Stimulated activated CD4-positive, alpha-beta T cell treated with anti-CD3 and anti-CD28 coated beads, Interleukin-2, amount 100 ng/mL, for 24 hours (primary cell): ENCODE measurements around the gene OR51V1.
"Not testable (repeated sequence)": the region's sequence is repeated elsewhere in the genome, so short reads cannot be mapped to it uniquely, and the experiment has no call there.

Source experiments
- DNase-seq, 2 donors: peaks; one replicate each; pipeline ENCODE4 v3.0.0-alpha.2; 2020

The OR51V1 gene

DNA sequence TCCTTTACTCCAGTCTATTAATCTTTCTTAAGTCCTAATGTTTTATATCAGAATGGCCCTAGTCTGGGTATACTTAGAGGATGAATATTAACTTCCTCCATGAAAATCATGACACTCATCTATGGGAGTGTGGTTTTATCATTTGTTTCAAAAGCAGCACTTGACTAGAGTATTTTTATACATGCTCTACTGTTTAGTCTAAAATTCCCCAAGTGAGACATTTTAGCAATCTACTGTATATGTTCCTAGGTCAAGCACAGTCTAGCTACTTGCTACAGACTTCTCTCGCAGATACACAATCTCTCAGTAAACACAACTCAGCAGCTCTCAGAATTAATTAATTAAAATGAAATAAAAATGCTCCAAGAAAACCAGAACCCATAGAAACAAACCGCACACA lies 29.3 kb upstream of the OR51V1 start:
- no peak for DNase-seq

DNA sequence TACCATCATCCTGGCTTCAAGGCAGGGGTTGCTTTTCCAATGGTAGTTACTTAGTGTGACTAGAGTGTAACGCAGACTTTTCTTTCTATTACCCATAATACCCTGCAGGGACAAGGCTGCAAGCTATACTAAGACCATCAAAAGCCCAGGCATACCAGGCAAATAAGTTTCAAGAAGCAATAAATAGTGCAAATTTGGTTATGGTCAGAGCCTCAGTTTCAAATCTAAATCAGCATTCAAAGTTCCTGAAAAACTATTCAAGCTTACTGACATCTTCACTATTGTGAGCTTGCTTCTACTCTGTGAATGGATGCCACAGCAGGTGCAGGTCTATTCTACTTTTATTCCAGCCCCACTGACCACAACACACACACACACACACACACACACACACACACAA lies 28.9 kb upstream of the OR51V1 start:
- DNase-seq, result no peak

DNA sequence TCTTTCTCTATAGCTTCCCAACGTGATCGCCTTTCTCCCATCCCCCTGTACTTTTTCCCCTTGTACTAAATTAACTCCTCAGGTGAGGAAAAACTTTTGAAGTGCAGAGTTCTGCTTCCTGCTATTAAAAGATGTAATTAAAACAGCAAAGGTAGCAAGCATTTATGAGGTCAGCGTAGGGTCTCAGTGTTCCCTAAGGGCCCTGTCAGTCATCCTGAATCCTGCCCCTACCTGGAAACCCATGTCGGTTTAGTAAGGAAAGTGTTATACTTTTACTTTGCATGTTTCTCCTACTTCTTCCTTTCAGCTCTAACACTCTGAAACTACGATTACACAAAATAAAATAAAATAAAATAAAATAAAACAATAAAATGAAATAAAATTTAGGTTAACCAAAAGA lies 27.6 kb upstream of the OR51V1 start:
- DNase-seq, result no peak

DNA sequence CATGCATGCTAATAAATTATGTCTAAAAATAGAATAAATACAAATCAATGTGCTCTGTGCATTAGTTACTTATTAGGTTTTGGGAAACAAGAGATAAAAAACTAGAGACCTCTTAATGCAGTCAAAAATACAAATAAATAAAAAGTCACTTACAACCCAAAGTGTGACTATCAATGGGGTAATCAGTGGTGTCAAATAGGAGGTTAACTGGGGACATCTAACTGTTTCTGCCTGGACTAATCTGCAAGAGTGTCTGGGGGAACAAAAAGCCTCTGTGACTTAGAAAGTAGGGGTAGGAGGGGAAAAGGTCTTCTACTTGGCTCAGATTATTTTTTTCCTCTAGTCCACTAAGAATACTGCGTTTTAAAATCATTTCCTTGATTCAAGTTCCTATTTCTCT lies 27.2 kb upstream of the OR51V1 start:
- DNase-seq, result no peak

DNA sequence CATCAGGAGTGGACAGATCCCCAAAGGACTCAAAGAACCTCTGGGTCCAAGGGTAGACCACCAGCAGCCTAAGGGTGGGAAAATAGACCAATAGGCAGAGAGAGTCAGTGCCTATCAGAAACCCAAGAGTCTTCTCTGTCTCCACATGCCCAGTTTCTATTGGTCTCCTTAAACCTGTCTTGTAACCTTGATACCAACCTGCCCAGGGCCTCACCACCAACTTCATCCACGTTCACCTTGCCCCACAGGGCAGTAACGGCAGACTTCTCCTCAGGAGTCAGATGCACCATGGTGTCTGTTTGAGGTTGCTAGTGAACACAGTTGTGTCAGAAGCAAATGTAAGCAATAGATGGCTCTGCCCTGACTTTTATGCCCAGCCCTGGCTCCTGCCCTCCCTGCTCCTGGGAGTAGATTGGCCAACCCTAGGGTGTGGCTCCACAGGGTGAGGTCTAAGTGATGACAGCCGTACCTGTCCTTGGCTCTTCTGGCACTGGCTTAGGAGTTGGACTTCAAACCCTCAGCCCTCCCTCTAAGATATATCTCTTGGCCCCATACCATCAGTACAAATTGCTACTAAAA lies 26.3 kb upstream of the OR51V1 start, which contains the start of gene HBB:
HBB (minus strand) TSS at position 340 of the 579 bp plus-strand sequence; CDS start at position 290, 50 bp downstream.
- DNase-seq, result no peak

DNA sequence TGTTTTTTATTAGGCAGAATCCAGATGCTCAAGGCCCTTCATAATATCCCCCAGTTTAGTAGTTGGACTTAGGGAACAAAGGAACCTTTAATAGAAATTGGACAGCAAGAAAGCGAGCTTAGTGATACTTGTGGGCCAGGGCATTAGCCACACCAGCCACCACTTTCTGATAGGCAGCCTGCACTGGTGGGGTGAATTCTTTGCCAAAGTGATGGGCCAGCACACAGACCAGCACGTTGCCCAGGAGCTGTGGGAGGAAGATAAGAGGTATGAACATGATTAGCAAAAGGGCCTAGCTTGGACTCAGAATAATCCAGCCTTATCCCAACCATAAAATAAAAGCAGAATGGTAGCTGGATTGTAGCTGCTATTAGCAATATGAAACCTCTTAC lies 25.0 kb upstream of the OR51V1 start:
- DNase-seq, result no peak

DNA sequence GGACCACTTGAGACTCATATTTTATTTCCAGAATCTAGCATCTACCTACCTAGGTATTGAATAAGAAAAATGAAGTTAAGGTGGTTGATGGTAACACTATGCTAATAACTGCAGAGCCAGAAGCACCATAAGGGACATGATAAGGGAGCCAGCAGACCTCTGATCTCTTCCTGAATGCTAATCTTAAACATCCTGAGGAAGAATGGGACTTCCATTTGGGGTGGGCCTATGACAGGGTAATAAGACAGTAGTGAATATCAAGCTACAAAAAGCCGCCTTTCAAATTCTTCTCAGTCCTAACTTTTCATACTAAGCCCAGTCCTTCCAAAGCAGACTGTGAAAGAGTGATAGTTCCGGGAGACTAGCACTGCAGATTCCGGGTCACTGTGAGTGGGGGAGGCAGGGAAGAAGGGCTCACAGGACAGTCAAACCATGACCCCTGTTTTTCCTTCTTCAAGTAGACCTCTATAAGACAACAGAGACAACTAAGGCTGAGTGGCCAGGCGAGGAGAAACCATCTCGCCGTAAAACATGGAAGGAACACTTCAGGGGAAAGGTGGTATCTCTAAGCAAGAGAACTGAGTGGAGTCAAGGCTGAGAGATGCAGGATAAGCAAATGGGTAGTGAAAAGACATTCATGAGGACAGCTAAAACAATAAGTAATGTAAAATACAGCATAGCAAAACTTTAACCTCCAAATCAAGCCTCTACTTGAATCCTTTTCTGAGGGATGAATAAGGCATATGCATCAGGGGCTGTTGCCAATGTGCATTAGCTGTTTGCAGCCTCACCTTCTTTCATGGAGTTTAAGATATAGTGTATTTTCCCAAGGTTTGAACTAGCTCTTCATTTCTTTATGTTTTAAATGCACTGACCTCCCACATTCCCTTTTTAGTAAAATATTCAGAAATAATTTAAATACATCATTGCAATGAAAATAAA lies 24.3 kb upstream of the OR51V1 start:
- no peak for DNase-seq

DNA sequence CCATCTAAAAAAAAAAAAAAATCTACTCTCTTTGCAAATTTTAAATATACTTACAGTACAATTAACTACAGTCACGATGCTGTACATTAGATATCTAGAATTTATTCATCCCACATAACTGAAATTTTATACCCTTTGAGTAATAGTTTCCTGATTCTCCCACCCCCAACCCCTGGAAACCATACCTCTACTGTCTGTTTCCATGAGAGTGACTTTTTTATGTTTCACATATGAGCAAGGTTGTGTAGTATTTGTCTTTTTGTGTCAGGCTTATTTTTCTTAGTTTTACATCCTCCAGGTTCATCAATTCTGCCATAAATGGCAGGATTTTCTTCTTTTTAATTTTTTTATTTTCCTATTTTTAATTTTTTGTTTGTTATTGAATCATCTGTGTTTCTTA lies 23.2 kb upstream of the OR51V1 start:
- no peak for DNase-seq

DNA sequence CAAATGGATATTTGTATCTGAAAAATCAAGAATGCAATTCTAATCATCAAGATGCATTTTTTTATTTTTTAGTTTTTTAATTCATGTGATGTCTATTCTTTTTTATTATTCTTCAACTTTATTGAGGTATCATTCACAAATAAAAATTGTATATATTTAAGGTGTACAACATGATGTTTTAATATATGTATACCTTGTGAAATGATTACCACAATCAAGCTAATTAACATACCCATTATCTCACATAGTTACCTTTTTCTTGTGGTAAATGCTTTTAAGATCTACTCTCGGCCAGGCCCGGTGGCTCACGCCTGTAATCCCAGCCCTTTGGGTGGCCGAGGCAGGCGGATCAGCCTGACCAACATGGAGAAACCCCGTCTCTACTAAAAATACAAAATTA lies 22.7 kb upstream of the OR51V1 start:
- no peak for DNase-seq

DNA sequence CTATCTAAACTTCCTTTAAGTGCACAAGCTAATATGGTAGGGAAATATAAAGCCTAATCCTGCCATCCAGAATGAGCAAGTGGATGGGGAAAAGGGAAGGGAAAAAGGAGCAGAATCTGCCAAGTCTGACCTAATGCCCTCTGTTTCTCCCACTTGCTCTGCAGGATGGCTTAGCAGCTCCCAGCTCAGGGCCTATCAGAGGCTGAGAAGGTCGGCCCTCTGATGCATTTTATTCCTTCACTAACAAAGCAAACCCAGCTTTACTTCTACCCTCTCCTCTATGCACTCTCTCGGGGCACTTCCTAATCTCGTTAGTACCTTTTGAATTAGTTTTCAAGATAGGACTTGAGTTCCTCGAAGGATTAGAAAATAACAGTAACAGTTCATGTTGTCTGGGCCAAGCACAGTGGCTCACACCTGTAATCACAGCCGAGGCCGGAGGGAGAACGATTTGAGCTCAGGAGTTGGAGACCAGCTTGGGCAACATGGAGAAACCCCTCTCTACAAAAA lies 9.9 kb upstream of the OR51V1 start:
- no peak for DNase-seq

DNA sequence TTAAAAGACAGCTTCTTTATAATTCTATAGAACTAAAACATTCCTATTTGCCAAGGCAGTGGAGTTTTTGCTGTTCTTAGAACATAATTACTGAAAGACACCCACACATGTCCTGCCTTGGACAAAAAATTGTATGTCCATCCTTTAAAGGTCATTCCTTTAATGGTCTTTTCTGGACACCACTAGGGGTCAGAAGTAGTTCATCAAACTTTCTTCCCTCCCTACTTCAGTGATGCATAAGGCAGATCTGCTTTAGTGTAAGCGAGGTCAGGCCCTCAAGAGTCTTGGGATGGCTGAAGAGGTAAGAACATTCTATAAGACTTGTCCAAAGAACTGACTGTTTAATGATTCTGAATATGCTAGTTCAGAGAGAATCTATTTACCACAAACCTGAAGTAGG lies 4.3 kb upstream of the OR51V1 start:
- DNase-seq, result no peak

DNA sequence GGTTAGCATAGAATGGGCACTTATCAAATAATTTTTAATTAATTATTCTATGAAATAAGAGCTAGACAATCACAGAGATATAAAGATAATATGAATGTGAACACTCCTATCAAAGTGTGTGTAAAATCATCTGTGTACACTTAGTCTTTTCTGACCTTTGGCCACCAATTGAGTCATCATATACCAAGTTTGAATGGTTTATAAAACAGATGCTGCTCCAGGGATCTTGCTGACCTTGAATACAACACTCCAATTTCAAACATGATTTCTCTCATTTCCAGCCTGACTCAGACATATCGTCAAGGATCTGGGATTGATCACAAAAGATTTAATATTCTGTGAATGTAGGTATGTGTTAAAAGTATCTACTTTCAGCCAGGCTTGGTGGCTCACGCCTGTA lies 2.9 kb upstream of the OR51V1 start:
- DNase-seq, result no peak

DNA sequence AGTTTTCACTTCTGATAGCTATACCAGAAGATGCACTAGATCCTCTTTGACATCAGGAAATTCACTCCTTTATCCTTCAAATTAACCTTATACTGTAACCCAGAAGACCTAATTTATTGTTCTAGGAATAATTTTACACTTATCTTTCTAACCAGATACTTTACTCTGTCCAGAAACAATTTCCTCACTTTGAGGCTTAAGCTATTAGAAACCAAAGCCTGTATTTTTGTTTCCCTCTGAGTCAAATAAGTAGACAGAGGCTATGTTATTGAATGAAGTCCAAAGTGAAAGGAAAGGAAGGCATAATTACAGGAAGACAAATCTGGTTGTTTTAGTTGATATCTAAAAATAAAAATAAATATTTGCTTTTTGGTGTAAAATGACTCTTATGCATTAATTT lies 2.2 kb downstream of the OR51V1 start:
- DNase-seq, result no peak

DNA sequence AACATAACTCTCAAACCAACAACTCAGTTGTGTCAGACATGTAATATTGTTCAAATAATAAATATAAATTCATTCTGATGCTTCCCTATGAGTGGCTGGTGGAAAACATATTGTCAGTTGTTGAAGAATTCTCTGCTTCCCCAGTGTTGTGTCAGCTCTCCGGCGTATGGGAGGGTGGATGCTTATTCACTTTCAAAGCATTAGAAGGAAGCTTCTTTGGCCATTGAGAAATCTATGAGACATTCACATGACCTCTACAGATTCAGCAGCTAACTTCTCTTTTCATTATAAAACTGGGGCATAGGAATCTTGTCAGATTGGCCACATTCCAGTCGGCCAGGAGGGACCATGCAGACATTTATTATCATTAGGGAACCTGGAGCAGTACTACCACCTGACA lies 2.9 kb downstream of the OR51V1 start:
- DNase-seq, result no peak

DNA sequence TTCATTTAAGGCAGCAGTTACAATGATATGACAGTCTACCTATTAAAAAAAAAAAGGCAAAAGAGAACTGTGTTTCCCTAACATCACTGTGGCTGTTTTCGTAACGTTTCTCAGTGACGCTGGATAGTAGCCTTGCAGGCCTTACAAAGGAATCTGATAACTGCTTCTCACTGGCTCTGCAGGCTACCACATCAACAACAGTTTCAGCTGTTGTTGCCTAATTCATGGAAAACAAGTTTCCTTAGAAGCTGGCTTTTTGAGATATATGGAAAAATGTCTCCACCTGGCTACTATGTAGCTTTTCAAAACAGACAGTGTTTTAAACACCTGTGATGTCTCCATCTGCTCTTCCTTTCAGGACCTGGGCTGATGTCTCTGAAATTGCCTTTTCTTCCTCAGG lies 3.8 kb downstream of the OR51V1 start:
- no peak for DNase-seq

DNA sequence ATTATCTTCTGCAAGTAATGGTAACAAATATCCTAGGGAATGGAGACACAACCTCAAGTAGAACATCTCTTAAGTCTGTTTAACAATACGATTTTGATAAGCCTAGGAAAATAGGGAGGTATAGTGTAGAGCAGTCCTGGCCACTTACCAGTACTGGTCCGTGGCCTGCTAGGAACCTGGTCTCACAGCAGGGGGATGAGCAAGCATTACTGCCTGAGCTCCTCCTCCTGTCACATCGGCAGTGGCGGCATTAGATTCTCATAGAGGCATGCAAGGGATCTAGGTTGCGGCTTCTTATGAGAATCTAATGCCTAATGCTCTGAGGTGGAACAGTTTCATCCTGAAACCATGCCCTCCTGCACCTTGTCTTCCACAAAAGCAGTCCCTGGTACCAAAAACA lies 4.4 kb downstream of the OR51V1 start:
- DNase-seq, result no peak

DNA sequence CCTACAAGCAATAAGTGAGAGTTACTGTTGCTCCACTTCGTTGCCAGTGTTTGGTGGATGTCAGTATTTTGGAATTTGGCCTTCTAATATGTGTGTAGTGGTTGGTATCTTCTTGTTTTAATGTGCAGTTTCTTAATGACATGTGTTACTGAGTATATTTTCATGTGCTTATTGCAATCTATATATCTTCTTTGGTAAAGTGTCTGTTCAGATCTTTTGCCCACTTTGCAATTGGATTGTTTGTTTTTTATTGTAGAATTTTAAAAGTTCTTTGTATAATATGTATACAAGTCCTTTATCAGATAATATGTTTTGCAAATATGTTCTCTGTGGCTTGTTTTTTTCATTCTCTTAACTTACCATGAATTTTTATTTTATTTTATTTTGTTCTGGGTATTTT lies 7.7 kb downstream of the OR51V1 start:
- no peak for DNase-seq

DNA sequence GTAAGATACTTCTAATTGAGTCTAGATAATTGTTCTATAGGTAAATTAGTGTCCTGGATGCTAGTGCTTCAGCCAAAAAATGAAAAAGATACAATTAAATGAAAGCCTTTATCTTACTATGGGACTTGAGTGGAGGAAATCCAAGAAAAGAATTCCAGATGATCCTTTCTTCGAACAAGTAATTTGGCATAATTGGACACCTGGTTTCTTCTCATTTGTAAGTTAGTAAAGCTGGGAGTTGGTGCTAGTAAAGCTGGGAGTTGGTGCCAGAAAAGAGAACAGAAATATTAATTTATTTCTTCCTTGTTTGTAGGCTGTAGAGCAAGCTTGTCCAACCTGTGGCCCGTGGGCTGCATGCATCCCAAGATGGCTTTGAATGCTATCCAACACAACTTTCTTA lies 12.3 kb downstream of the OR51V1 start:
- DNase-seq, result no peak

DNA sequence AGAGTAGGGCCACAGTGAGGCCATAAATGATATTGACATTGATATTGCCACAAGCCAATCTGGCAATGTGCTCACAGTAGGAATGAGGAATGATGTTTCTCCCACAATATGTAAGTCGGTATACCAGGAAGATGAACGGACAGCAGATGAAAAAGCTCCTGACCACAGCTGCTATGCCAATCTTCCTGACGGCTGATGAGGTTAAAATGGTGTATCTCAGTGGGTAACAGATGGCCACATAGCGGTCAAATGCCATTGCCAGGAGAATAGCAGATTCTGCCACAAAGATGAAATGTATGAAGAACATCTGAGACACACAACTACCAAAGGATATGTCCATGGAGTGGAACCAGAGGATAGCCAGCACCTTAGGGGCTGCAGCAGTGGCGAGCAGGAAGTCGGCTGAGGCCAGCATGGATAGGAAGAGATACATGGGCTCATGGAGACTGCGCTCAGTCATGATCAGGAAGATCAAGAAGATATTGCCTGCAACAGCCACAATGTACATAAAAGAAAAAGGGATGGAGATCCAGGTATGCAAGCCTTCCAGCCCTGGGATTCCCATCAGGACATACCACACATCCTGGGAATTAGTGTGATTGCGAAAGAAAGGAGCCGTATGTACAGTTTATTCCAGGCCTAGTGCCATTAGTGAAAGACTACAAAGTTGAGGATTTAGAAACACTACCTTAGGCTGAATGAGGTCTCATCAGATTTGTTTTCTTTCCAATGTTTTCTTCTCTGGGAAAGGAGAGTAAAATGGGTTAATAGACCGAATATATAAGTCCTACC lies 22.2 kb downstream of the OR51V1 start:
- DNase-seq, result no peak

DNA sequence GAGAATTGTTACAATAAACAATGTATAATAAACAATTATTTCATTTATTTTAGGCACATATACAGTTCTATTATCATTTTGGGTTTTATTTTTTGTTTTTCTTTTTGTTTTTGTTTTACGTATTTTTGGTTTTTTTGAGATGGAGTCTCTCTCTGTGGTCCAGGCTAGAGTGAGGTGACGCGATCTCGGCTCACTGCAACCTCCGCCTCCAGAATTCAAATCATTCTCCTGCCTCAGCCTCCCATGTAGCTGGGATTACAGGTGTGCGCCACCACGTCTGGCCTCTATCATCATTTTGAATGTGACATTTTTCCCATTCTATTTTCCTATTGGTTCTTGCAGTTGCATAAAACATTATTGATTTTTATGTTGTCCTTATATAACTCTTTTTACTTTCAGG lies 25.5 kb downstream of the OR51V1 start:
- no peak for DNase-seq

DNA sequence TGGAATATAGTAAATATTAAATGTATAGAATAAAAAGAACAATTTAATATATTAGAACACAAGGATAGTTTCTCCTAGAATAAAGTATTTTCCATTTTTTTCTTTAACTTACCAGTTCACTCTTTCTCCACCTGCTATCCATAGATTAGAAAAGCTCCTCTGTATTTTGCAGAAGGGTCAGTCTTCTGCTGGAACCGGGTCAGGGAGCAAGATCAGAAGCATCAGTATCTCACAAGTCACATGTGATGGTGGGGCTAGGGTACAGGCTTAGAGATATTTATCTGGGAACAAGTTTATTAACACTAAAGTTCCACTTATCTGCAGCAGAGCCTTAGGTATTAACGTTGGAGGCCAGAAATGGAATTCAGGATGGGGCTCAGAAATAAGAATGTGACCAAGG lies 28.6 kb downstream of the OR51V1 start:
- DNase-seq, result no peak

DNA sequence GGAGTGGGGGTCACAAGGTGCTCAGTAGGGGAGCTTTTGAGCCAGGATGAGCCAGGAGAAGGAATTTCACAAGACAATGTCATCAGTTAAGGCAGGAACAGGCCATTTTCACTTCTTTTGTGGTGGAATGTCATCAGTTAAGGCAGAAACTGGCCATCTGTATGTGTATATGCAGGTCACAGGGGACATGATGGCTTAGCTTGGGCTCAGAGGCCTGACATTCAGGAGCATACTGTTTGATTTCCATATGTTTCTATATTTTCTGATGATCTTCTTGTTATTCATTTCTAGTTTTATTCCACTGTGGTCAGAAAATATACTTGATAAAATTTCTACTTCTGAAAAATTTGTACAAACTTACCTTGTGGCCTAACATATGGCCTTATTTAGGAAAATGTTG lies 34.6 kb downstream of the OR51V1 start:
- not testable (repeated sequence) for DNase-seq

DNA sequence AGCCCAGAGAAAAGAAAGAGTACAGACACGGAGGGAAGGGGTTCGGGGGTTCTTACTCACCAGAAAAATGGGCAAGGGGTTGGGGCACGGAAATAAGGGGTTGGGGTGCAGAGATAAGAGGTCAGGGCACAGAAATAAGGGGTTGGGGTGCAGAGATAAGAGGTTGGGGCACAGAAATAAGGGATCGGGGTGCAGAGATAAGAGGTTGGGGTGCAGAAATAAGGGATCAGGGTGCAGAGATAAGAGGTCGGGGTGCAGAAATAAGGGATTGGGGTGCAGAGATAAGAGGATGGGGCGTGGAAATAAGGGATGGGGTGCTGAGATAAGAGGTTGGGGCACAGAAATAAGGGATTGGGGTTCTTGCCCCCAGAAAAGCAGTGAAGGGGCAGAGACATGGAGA lies 35.7 kb downstream of the OR51V1 start:
- DNase-seq, result not testable (repeated sequence)

DNA sequence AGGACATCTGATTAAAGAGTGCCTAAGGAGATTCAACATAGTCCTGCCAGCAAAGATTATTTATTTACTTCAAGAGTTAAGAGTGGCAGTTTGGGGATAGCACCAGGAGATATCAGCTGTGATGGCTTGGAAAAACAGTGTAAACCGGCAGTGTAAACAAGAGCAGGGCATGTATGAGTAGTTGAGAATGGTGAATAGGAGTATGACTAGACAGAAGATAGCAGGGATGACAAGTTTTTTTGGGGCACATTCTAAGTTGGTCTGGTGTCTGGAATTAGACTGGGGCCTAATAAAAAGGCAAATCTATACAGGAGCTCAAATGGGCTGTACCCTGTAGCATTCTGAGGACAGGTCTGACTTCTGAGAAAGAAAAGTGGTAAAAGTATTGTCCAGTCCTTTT lies 39.4 kb downstream of the OR51V1 start:
- DNase-seq, result not testable (repeated sequence)
